Endothelial cell of umbilical vein (primary cell): ENCODE measurements around the gene TOM1L1.

Experiments
- CTCF ChIP-seq, 2 donors: IDR thresholded peaks; 1 replicate in 1 of 2; 2 replicates in 1 of 2; pipeline ENCODE4 v1.5.1; 2011; ENCODE audit warnings: low read length in 2 of 2, mild to moderate bottlenecking in 2 of 2, moderate library complexity in 2 of 2, control low read depth in 1 of 2, inconsistent platforms in 1 of 2, low read depth in 1 of 2; ENCODE audit not compliant: insufficient read depth in 1 of 2; ENCODE audit errors: extremely low read depth in 1 of 2
- EZH2 ChIP-seq: IDR thresholded peaks from 2 replicates; pipeline ENCODE4 v1.6.1; 2012; ENCODE audit warnings: borderline replicate concordance, low read depth, mild to moderate bottlenecking, moderate library complexity, low read length, inconsistent platforms; ENCODE audit not compliant: severe bottlenecking
- FOS ChIP-seq: IDR thresholded peaks from 2 replicates; pipeline ENCODE4 v1.6.1; 2011; ENCODE audit warnings: mild to moderate bottlenecking, low read length, moderate library complexity, borderline replicate concordance; ENCODE audit not compliant: insufficient read depth
- GATA2 ChIP-seq: IDR thresholded peaks from 2 replicates; pipeline ENCODE4 v1.7.0; 2011; ENCODE audit warnings: low read depth, mild to moderate bottlenecking, moderate library complexity, mixed read lengths, low read length; ENCODE audit not compliant: insufficient read length, insufficient read depth
- JUN ChIP-seq: IDR thresholded peaks from 2 replicates; pipeline ENCODE4 v1.6.1; 2011; ENCODE audit warnings: borderline replicate concordance, low read depth; ENCODE audit not compliant: insufficient read length, insufficient read depth
- MAX ChIP-seq: IDR thresholded peaks from 2 replicates; pipeline ENCODE4 v1.6.1; 2011; ENCODE audit not compliant: insufficient read depth, insufficient read length
- MYC ChIP-seq: IDR thresholded peaks from one replicate; pipeline ENCODE4 v1.6.1; 2011; ENCODE audit warnings: mild to moderate bottlenecking, low read depth, low read length
- POLR2A ChIP-seq: IDR thresholded peaks from 2 replicates; pipeline ENCODE4 v1.6.1; 2012; ENCODE audit warnings: low read depth, mild to moderate bottlenecking, control low read depth, low read length
- POLR2AphosphoS5 ChIP-seq: IDR thresholded peaks from 2 replicates; pipeline ENCODE4 v1.6.1; 2012; ENCODE audit warnings: low read depth, mild to moderate bottlenecking, control low read depth, low read length, moderate library complexity; ENCODE audit not compliant: insufficient read depth

GRCh38 chr17:54937018-54937417 lies 36.4 kb downstream of the TOM1L1 start:
- TF ChIP-seq POLR2A (no peak), CTCF (IDR thresholded peaks at IDR 0.05; ENCODE audit: extremely low read depth in 1 of 2, insufficient read depth in 1 of 2, low read depth in 1 of 2, low read length in 2 of 2) (no peak), FOS (no peak), EZH2 (no peak), POLR2AphosphoS5 (no peak), MAX (no peak), MYC (no peak), GATA2 (no peak), JUN (no peak)
